GM19025 (cell line): ENCODE results near the gene ADCY7.
A peak's percentile ranks its signal among the peaks of the same experiment; 100 is the strongest.

Experiments
- ATAC-seq: cut with Tn5 transposase; IDR thresholded peaks from one replicate; pipeline ENCODE4 v1.9.1; 2021; ENCODE audit warnings: mild to moderate bottlenecking, low read depth, moderate library complexity; ENCODE audit not compliant: unreplicated experiment

ADCY7 gene

GRCh38 chr16:50279504-50279865 lies 13.1 kb downstream of the ADCY7 start:
- no peak for ATAC-seq

GRCh38 chr16:50280932-50281331 lies 14.6 kb downstream of the ADCY7 start:
- no peak for ATAC-seq

GRCh38 chr16:50281391-50282009 lies 15.1 kb downstream of the ADCY7 start:
- no peak for ATAC-seq

GRCh38 chr16:50282010-50282538 lies 15.7 kb downstream of the ADCY7 start:
- ATAC-seq = peak; percentile 93

- no peak for ATAC-seq
Measured at GRCh38 chr16:50282955-50283631, 16.7 kb downstream of the ADCY7 start.

- ATAC-seq = no peak
Measured at GRCh38 chr16:50284131-50284911, 18.0 kb downstream of the ADCY7 start.

- no peak for ATAC-seq
Measured at GRCh38 chr16:50285406-50286003, 19.2 kb downstream of the ADCY7 start.

GRCh38 chr16:50286681-50287080 lies 20.3 kb downstream of the ADCY7 start:
- no peak for ATAC-seq

GRCh38 chr16:50288026-50288425 lies 21.7 kb downstream of the ADCY7 start:
- ATAC-seq = no peak

GRCh38 chr16:50288920-50289319 lies 22.6 kb downstream of the ADCY7 start:
- no peak for ATAC-seq

- ATAC-seq = no peak
Measured at GRCh38 chr16:50289950-50290764, 23.8 kb downstream of the ADCY7 start.

- ATAC-seq = no peak
Measured at GRCh38 chr16:50290856-50291255, 24.5 kb downstream of the ADCY7 start.

- no peak for ATAC-seq
Measured at GRCh38 chr16:50291719-50292565, 25.6 kb downstream of the ADCY7 start.

- no peak for ATAC-seq
Measured at GRCh38 chr16:50292566-50292948, 26.2 kb downstream of the ADCY7 start.

- ATAC-seq = no peak
Measured at GRCh38 chr16:50293041-50293783, 26.9 kb downstream of the ADCY7 start.

GRCh38 chr16:50293994-50294855 lies 27.9 kb downstream of the ADCY7 start:
- ATAC-seq = no peak

GRCh38 chr16:50294955-50295354 lies 28.6 kb downstream of the ADCY7 start:
- ATAC-seq = no peak
